ENCODE measurements around the gene DCAF8. TPM values are rescaled to one million over a fixed set of nuclear protein-coding genes. Genes with fewer than 3 reads are reported as not detected.

Gene DCAF8
- 53.0 and 71.9 TPM in 2 replicates for total RNA-seq

GRCh38 chr1:160261893-160262794 is at the start of gene DCAF8:
DCAF8 (minus strand) TSS chr1:160262549; CDS start chr1:160244008, 18,541 bp downstream.

GRCh38 chr1:160284782-160285344 is 22.5 kb upstream of the DCAF8 start, which contains the start of gene PEX19:
PEX19 (minus strand) TSS chr1:160285133; CDS start chr1:160285124, 9 bp downstream.

DNA sequence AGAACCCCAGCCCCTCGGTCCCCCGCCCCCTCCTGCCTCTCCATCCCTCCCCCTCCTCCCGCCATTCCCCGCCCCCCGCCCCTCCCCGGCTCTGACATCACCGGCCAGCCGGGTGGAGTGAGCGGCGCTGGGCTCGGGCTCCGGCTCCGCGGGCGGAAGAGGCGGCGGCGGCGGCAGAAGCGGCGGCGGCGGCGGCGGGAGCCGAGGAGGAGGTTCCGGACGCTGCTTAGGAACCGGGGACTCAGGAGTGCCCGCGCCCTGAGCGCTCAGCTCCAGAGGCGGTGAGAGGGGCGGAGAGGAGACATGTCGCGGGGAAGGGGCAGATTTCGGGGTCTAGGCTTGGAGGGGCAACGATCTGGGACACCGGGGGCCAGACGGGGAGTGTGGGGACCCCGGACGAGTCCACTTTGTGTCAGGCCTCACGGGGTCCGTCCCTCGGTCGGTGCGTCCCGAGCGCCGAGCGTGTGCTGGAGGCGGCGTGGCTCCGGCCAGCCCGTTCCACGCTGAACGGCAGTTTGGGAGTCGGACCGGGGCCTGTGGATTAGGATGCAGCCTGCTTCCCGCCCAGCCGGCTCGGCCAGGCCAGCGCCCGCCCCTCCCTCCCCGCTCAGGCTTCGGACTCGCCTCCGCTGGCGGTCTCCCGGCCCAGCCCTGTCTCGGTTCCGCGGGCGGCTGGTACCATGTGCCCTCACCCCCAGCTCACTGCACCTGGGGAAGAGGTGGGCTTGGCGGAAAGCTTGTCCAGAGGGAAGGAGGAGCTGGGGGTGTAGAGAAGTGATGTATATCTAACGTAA is 56.9 kb downstream of the DCAF8 start, which contains the start of gene PEA15:
Gene PEA15, plus strand, starts transcription at position 143 of the 794 bp plus-strand sequence. CDS start 6,161 bp downstream, outside the sequence.

GRCh38 chr1:160189649-160190625 is 72.4 kb downstream of the DCAF8 start, which contains the start of gene CASQ1:
CASQ1 (plus strand) TSS chr1:160190575; CDS start chr1:160190752, 177 bp downstream.

Other genes with a start within 250 kb of the DCAF8 start
- 3.2 and 3.8 TPM in 2 replicates for gene PIGM, start 230.6 kb downstream of the DCAF8 start, total RNA-seq
- gene KCNJ10, start 192.4 kb downstream of the DCAF8 start, total RNA-seq: not detected in 2 replicates
- gene KCNJ9, start 181.0 kb downstream of the DCAF8 start, total RNA-seq: under 0.01 TPM in 2 replicates
- 37.9 and 79.6 TPM in 2 replicates for gene IGSF8, start 163.9 kb downstream of the DCAF8 start, total RNA-seq
- gene ATP1A2, start 146.8 kb downstream of the DCAF8 start, total RNA-seq: not detected in 2 replicates
- gene ATP1A4, start 110.9 kb downstream of the DCAF8 start, total RNA-seq: not detected in 2 replicates
- not detected in 2 replicates for gene CASQ1, start 72.0 kb downstream of the DCAF8 start, total RNA-seq
- gene PEA15, start 57.2 kb downstream of the DCAF8 start, total RNA-seq: 25.6 and 93.9 TPM in 2 replicates
- 38.2 and 40.3 TPM in 2 replicates for gene PEX19, start 22.6 kb upstream of the DCAF8 start, total RNA-seq
- gene COPA, start 80.7 kb upstream of the DCAF8 start, total RNA-seq: 156 and 194 TPM in 2 replicates
- 53.0 and 97.3 TPM in 2 replicates for gene NCSTN, start 80.8 kb upstream of the DCAF8 start, total RNA-seq
- gene NHLH1, start 104.5 kb upstream of the DCAF8 start, total RNA-seq: 0.07 TPM in 1 of 2 replicates, not detected in the other
- gene VANGL2, start 138.0 kb upstream of the DCAF8 start, total RNA-seq: 3.1 and 25.8 TPM in 2 replicates